Measurements from ENCODE around the gene CALML4. TPM values are rescaled to one million over a fixed set of nuclear protein-coding genes. Genes with fewer than 3 reads are reported as not detected.
"Not testable (repeated sequence)": the region's sequence is repeated elsewhere in the genome, so short reads cannot be mapped to it uniquely, and the experiment has no call there.

CALML4 gene
- total RNA-seq, 1 donor from 2014 or later, result 0.97 TPM

- DNase-seq (no peak), ATAC-seq (ENCODE audit: poor library complexity) (no peak)
- intact Hi-C loops (cut with DNase I), result no loop called here
These were observed 28.5 kb downstream of the CALML4 start for GRCh38 chr15:68176601-68177000.

GRCh38 chr15:68175526-68175925 lies 29.6 kb downstream of the CALML4 start:
- ATAC-seq (ENCODE audit: poor library complexity), result no peak
- no peak for DNase-seq
- intact Hi-C loops (cut with DNase I), result no loop called here

- intact Hi-C loops (cut with DNase I), result no loop called here
These were observed 32.0 kb downstream of the CALML4 start for GRCh38 chr15:68173119-68173518.

GRCh38 chr15:68172037-68172436 lies 33.1 kb downstream of the CALML4 start:
- intact Hi-C loops (cut with DNase I); ATAC-seq (ENCODE audit: poor library complexity); DNase-seq: not testable (repeated sequence)

More at GRCh38 chr15:68173119-68173518, 32.0 kb downstream of the CALML4 start:
- no peak for DNase-seq
- ATAC-seq (ENCODE audit: poor library complexity), result no peak

- DNase-seq (no peak), ATAC-seq (ENCODE audit: poor library complexity) (no peak)
- intact Hi-C loops (cut with DNase I), result no loop called here
These were observed 38.3 kb downstream of the CALML4 start for GRCh38 chr15:68166847-68167246.

- ATAC-seq (ENCODE audit: poor library complexity), result no peak
- DNase-seq, result no peak
- intact Hi-C loops (cut with DNase I), result no loop called here
These were observed 41.9 kb downstream of the CALML4 start for GRCh38 chr15:68163191-68163590.

- ATAC-seq (ENCODE audit: poor library complexity) (no peak), DNase-seq (no peak)
- intact Hi-C loops (cut with DNase I), result loop anchor here (10.0 kb wide), 1 partner anchor 103 kb away; the partner anchor contains the start of gene PIAS1
These were observed 47.0 kb downstream of the CALML4 start for GRCh38 chr15:68158046-68158628.

GRCh38 chr15:68157074-68157473 lies 48.1 kb downstream of the CALML4 start:
- DNase-seq (no peak), ATAC-seq (ENCODE audit: poor library complexity) (no peak)
- intact Hi-C loops (cut with DNase I), result loop anchor here (10.0 kb wide), 1 partner anchor 102 kb away; the partner anchor contains the start of gene PIAS1

- ATAC-seq (ENCODE audit: poor library complexity), result peak; percentile 68
- DNase-seq, result no peak
These were observed 50.1 kb downstream of the CALML4 start for GRCh38 chr15:68154923-68155559.

GRCh38 chr15:68152342-68152741 lies 52.8 kb downstream of the CALML4 start:
- ATAC-seq (ENCODE audit: poor library complexity) (no peak), DNase-seq (no peak)
- intact Hi-C loops (cut with DNase I), result loop anchor here (10.0 kb wide), 1 partner anchor 98 kb away; the partner anchor contains the start of gene PIAS1

More at GRCh38 chr15:68154923-68155559, 50.1 kb downstream of the CALML4 start:
- intact Hi-C loops (cut with DNase I), result loop anchor here (2.0 to 10.0 kb wide), 2 partner anchors 100 to 292 kb away; partner anchors contain the start of gene PIAS1

GRCh38 chr15:68151277-68151676 lies 53.9 kb downstream of the CALML4 start:
- intact Hi-C loops (cut with DNase I), result loop anchor here (10.0 kb wide), 1 partner anchor 96 kb away; the partner anchor contains the start of gene PIAS1
- no peak for DNase-seq

GRCh38 chr15:68150187-68150586 lies 54.9 kb downstream of the CALML4 start:
- DNase-seq (no peak), ATAC-seq (ENCODE audit: poor library complexity) (no peak)
- intact Hi-C loops (cut with DNase I), result loop anchor here (10.0 kb wide), 1 partner anchor 95 kb away; the partner anchor contains the start of gene PIAS1

More at GRCh38 chr15:68151277-68151676, 53.9 kb downstream of the CALML4 start:
- no peak for ATAC-seq (ENCODE audit: poor library complexity)

GRCh38 chr15:68149059-68149458 lies 56.1 kb downstream of the CALML4 start:
- intact Hi-C loops (cut with DNase I), result no loop called here
- ATAC-seq (ENCODE audit: poor library complexity) (no peak), DNase-seq (no peak)

- intact Hi-C loops (cut with DNase I), result no loop called here
- ATAC-seq (ENCODE audit: poor library complexity) (no peak), DNase-seq (no peak)
These were observed 57.1 kb downstream of the CALML4 start for GRCh38 chr15:68148039-68148438.

GRCh38 chr15:68145706-68146105 lies 59.4 kb downstream of the CALML4 start:
- DNase-seq, result no peak
- ATAC-seq (ENCODE audit: poor library complexity), result no peak
- intact Hi-C loops (cut with DNase I), result no loop called here

GRCh38 chr15:68143785-68144184 lies 61.3 kb downstream of the CALML4 start:
- DNase-seq, result no peak
- no peak for ATAC-seq (ENCODE audit: poor library complexity)
- intact Hi-C loops (cut with DNase I), result no loop called here

- ATAC-seq (ENCODE audit: poor library complexity) (no peak), DNase-seq (no peak)
- intact Hi-C loops (cut with DNase I), result no loop called here
These were observed 62.0 kb downstream of the CALML4 start for GRCh38 chr15:68143129-68143528.

Data from Right ventricle myocardium superior (tissue), 1 donor.